Measurements from ENCODE around the gene OLIG1. TPM values are rescaled to one million over a fixed set of nuclear protein-coding genes. Genes with fewer than 3 reads are reported as not detected.

Gene OLIG1
- polyA plus RNA-seq, 3 donors = 20.0 to 51.0 (median 40.7) TPM

- no peaks in the 10 kb centered on the region for H3K36me3 ChIP-seq (replicated peaks in 1 of 2; ENCODE audit: control insufficient read depth in 1 of 2, insufficient read depth in 2 of 2, low read length in 2 of 2)
- H3K79me2 ChIP-seq (ENCODE audit: insufficient read depth, low read length) = no peaks in the 10 kb centered on the region
- no peak overlapping the region for H3K27ac ChIP-seq (ENCODE audit: low read depth in 1 of 2, low read length in 2 of 2)
- 84% methylated on average over 2 of the region's 5 CpGs for WGBS (ENCODE audit: insufficient coverage)
- Mint-ChIP-seq H3K4me1 (peaks cover 18% of the 10 kb centered on the region), H3K36me3 (peaks cover 0 to 3% of the 10 kb centered on the region in 2 donors), H3K4me3 (no peak overlapping the region), H3K27ac (no peak overlapping the region), H3K27me3 (ENCODE audit: low read depth in 3 of 3) (peaks cover 24 to 39% (median 29%) of the 10 kb centered on the region in 3 donors), H3K9me3 (no peaks in the 10 kb centered on the region)
- H3K9me3 ChIP-seq (replicated peaks in 1 of 2; ENCODE audit: control insufficient read depth in 1 of 2, insufficient read depth in 1 of 2, low read length in 2 of 2) = no peaks in the 10 kb centered on the region
- no peak overlapping the region for H3K4me2 ChIP-seq (replicated peaks; ENCODE audit: extremely low read depth, low read length, poor library complexity, severe bottlenecking)
- TF ChIP-seq, protein P1, sequence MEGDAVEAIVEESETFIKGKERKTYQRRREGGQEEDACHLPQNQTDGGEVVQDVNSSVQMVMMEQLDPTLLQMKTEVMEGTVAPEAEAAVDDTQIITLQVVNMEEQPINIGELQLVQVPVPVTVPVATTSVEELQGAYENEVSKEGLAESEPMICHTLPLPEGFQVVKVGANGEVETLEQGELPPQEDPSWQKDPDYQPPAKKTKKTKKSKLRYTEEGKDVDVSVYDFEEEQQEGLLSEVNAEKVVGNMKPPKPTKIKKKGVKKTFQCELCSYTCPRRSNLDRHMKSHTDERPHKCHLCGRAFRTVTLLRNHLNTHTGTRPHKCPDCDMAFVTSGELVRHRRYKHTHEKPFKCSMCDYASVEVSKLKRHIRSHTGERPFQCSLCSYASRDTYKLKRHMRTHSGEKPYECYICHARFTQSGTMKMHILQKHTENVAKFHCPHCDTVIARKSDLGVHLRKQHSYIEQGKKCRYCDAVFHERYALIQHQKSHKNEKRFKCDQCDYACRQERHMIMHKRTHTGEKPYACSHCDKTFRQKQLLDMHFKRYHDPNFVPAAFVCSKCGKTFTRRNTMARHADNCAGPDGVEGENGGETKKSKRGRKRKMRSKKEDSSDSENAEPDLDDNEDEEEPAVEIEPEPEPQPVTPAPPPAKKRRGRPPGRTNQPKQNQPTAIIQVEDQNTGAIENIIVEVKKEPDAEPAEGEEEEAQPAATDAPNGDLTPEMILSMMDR (IDR thresholded peaks at IDR 0.05) = no peak
- no peaks in the 10 kb centered on the region for H4K20me1 ChIP-seq (ENCODE audit: insufficient read depth, low read length)
- intact Hi-C loops (cut with micrococcal nuclease) = no loop called here
- H3K27me3 ChIP-seq (ENCODE audit: control insufficient read depth in 2 of 2, insufficient read depth in 2 of 2, low read length in 2 of 2) = peaks cover 0 to 26% of the 10 kb centered on the region in 2 donors
- H3K4me1 ChIP-seq (ENCODE audit: control insufficient read depth in 1 of 2, insufficient read depth in 2 of 2, low read length in 2 of 2) = peaks cover 12 to 14% of the 10 kb centered on the region in 2 donors
- H3K9ac ChIP-seq (ENCODE audit: insufficient read depth, low read length, poor library complexity, severe bottlenecking) = no peak overlapping the region
- no peak overlapping the region for H3K4me3 ChIP-seq (replicated peaks in 1 of 3; ENCODE audit: low read depth in 2 of 3, low read length in 3 of 3)
- H2AFZ ChIP-seq (ENCODE audit: insufficient read depth, low read depth, low read length, poor library complexity, severe bottlenecking) = no peak overlapping the region
- no peak for DNase-seq
These were observed 42.2 kb downstream of the OLIG1 start for GRCh38 chr21:33112151-33112550.

DNA sequence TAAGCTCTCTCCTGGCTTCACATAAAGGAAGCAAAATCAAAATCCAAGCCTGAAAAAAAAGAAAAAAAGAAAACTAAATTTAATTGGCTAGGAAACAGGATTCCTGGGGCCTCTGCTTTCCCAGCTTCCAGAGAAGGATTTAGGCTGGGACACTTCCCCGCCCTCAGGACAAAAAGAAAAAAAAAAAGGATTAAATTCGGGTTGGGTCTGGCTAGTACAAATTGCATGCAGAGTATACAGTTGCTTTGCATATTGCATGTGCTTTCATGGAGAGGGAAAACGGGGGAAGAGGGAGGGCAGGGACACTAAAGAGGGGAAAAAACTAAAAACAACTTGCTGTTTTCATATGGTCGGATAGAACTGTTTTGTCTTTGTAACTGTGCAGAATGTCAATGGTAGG, 42.7 kb downstream of the OLIG1 start:
- WGBS (ENCODE audit: insufficient coverage) = 92% methylated on average over 4 of the region's 4 CpGs
- intact Hi-C loops (cut with micrococcal nuclease) = no loop called here
- no peaks in the 10 kb centered on the region for H3K36me3 ChIP-seq (replicated peaks in 1 of 2; ENCODE audit: control insufficient read depth in 1 of 2, insufficient read depth in 2 of 2, low read length in 2 of 2)
- H3K36me3 Mint-ChIP-seq = peaks cover 0 to 3% of the 10 kb centered on the region in 2 donors
- H4K20me1 ChIP-seq (ENCODE audit: insufficient read depth, low read length) = no peaks in the 10 kb centered on the region
- peaks cover 12 to 14% of the 10 kb centered on the region in 2 donors for H3K4me1 ChIP-seq (ENCODE audit: control insufficient read depth in 1 of 2, insufficient read depth in 2 of 2, low read length in 2 of 2)
- no peak overlapping the region for H3K27ac ChIP-seq (ENCODE audit: low read depth in 1 of 2, low read length in 2 of 2)
- H3K4me2 ChIP-seq (replicated peaks; ENCODE audit: extremely low read depth, low read length, poor library complexity, severe bottlenecking) = no peak overlapping the region
- H3K27me3 ChIP-seq (ENCODE audit: control insufficient read depth in 2 of 2, insufficient read depth in 2 of 2, low read length in 2 of 2) = peaks cover 0 to 26% of the 10 kb centered on the region in 2 donors
- DNase-seq = no peak
- H3K27me3 Mint-ChIP-seq (ENCODE audit: low read depth in 3 of 3) = peaks cover 27 to 39% (median 29%) of the 10 kb centered on the region in 3 donors
- H3K9ac ChIP-seq (ENCODE audit: insufficient read depth, low read length, poor library complexity, severe bottlenecking) = no peak overlapping the region
- H3K4me3 Mint-ChIP-seq = no peak overlapping the region
- no peaks in the 10 kb centered on the region for H3K9me3 Mint-ChIP-seq
- H3K4me3 ChIP-seq (replicated peaks in 1 of 3; ENCODE audit: low read depth in 2 of 3, low read length in 3 of 3) = no peak overlapping the region
- TF ChIP-seq, protein P1 (IDR thresholded peaks at IDR 0.05) = no peak
- peaks cover 18% of the 10 kb centered on the region for H3K4me1 Mint-ChIP-seq
- H3K79me2 ChIP-seq (ENCODE audit: insufficient read depth, low read length) = no peaks in the 10 kb centered on the region
- H3K27ac Mint-ChIP-seq = no peak overlapping the region
- no peak overlapping the region for H2AFZ ChIP-seq (ENCODE audit: insufficient read depth, low read depth, low read length, poor library complexity, severe bottlenecking)
- no peaks in the 10 kb centered on the region for H3K9me3 ChIP-seq (replicated peaks in 1 of 2; ENCODE audit: control insufficient read depth in 1 of 2, insufficient read depth in 1 of 2, low read length in 2 of 2)
